Adrenal gland (tissue), 12 donors: ENCODE measurements around the gene NR5A2. TPM values are rescaled to one million over a fixed set of nuclear protein-coding genes. Genes with fewer than 3 reads are reported as not detected.

Experiments used
- DNase-seq, 7 donors: peaks; one replicate each; pipeline ENCODE4 v3.0.0-alpha.2; 2019 to 2020
- H3K27ac ChIP-seq, 5 donors: fragments of 200-600 bp; sonication (generic) in 4 of 5; 1 replicate in 3 of 5; 2 replicates in 2 of 5; pipeline versions ENCODE4 v1.5.1 to v1.8.0; 2016 to 2020; ENCODE audit warnings: mild to moderate bottlenecking in 1 of 5
- H3K27me3 ChIP-seq: fragments of 200-600 bp; 2 replicates; pipeline ENCODE4 v1.8.0; 2021
- H3K36me3 ChIP-seq, 2 donors: fragments of 200-600 bp; replicated peaks in 1 of 2; 1 replicate in 1 of 2; 2 replicates in 1 of 2; pipeline versions ENCODE4 v1.5.1 to v1.8.0; 2018 to 2022
- H3K4me1 ChIP-seq, 2 donors: fragments of 200-600 bp; replicated peaks in 1 of 2; 1 replicate in 1 of 2; 2 replicates in 1 of 2; pipeline versions ENCODE4 v1.5.1 to v1.8.0; 2018 to 2021
- H3K4me3 ChIP-seq, 4 donors: fragments of 200-600 bp; sonication (generic) in 3 of 4; one replicate each; pipeline ENCODE4 v1.5.1; 2016 to 2018
- H3K9me3 ChIP-seq, 3 donors: fragments of 200-600 bp; sonication (generic) in 1 of 3; replicated peaks in 1 of 3; 1 replicate in 2 of 3; 2 replicates in 1 of 3; pipeline versions ENCODE4 v1.5.1 to v1.8.0; 2016 to 2021
- CTCF ChIP-seq, 6 experiments: fragments of 450-650 bp in 4 of 6; fragments of 200-600 bp in 2 of 6; sonication (generic) in 1 of 6; IDR thresholded peaks; 1 replicate in 5 of 6; 2 replicates in 1 of 6; pipeline versions ENCODE4 v1.5.1 to v1.8.0; 2016 to 2021; ENCODE audit warnings: antibody characterized with exemption in 6 of 6, mild to moderate bottlenecking in 2 of 6, moderate library complexity in 1 of 6
- POLR2A ChIP-seq, 2 donors: fragments of 450-650 bp; IDR thresholded peaks; one replicate each; pipeline ENCODE4 v1.6.1; 2017; ENCODE audit warnings: antibody characterized with exemption in 2 of 2, mild to moderate bottlenecking in 2 of 2, moderate library complexity in 1 of 2
- WGBS, 4 donors: extraction: QIAGEN DNeasy Blood & Tissue Kit in 2 of 4; methylation state at CpG; one replicate each; pipeline versions ENCODE4 v1.1.5 to v1.1.7; 2013 to 2017; 5-methylcytosine and 5-hydroxymethylcytosine counted together
- intact Hi-C, 2 donors: fragments of 100-400 bp; cut with DNase I; formaldehyde crosslinking; loops; one replicate each; pipeline versions ENCODE4 v1.14.1 to v1.15.0; 2022 to 2023
- polyA plus RNA-seq, 3 donors: library from polyadenylated mRNA; stranded (reverse); fragments of 200-250 nt in 2 of 3; fragments of 350-450 nt in 1 of 3; fragmentation: Illumina TruSeq in 1 of 3; extraction: RNeasy Lipid Tissue Mini Kit (QIAGEN cat#74804) in 1 of 3; gene quantifications; one replicate each; pipeline ENCODE4 v1.2.3, GENCODE V29; 2013 to 2014
- total RNA-seq, 9 donors: library from RNA; depleted of rRNA in 4 of 9; stranded (reverse); fragments of >200 nt in 4 of 9; fragments of 120-200 nt in 1 of 9; fragmentation: NEBNext Ultra II Directional in 1 of 9; extraction: Animal tissue kit (Norgen Biotek cat#: 25700) in 1 of 9; gene quantifications; one replicate each; pipeline versions ENCODE4 v1.1.0 to v1.2.4, GENCODE V29; 2013 to 2023
- donor health status: healthy with polysubstance abuse.
- donor health status: Bipolar disorder and iron deficiency.
- donor health status: DM: yes; HTN: yes; CAD: no.
- donor health status: DM: no; HTN: no; CAD: no.
- donor health status: DM: no; HTN: no; CAD: no.
- donor health status: DM: yes; HTN: yes; CAD: no.

The NR5A2 gene
- total and polyA plus RNA-seq, 12 donors, result 0.40 to 17.3 (median 0.94) TPM

- no peak overlapping the region for H3K4me3 ChIP-seq
- DNase-seq, result no peak
- WGBS, 4 donors, result 58 to 81% (median 68%) methylated on average over 2 of the region's 2 CpGs
- intact Hi-C loops, result no loop called here
- no peaks in the 10 kb centered on the region for H3K9me3 ChIP-seq
- H3K27me3 ChIP-seq, result no peaks in the 10 kb centered on the region
- no peak overlapping the region for H3K27ac ChIP-seq
- TF ChIP-seq POLR2A (IDR thresholded peaks at IDR 0.05) (no peak), CTCF (IDR thresholded peaks at IDR 0.05) (no peak)
- no peaks in the 10 kb centered on the region for H3K36me3 ChIP-seq
- peaks cover 0 to 6% of the 10 kb centered on the region in 2 donors for H3K4me1 ChIP-seq
These were observed 150.8 kb downstream of the NR5A2 start for GRCh38 chr1:200178340-200178739.

GRCh38 chr1:200179126-200179780 is 151.7 kb downstream of the NR5A2 start:
- WGBS, 4 donors, result 68 to 77% (median 75%) methylated on average over 8 of the region's 8 CpGs

GRCh38 chr1:200179781-200180160 is 152.3 kb downstream of the NR5A2 start:
- intact Hi-C loops, result no loop called here
- no peak overlapping the region for H3K27ac ChIP-seq
- DNase-seq, result no peak
- peaks cover 0 to 11% of the 10 kb centered on the region in 2 donors for H3K4me1 ChIP-seq
- TF ChIP-seq CTCF (IDR thresholded peaks at IDR 0.05) (no peak), POLR2A (IDR thresholded peaks at IDR 0.05) (no peak)
- H3K27me3 ChIP-seq, result no peaks in the 10 kb centered on the region
- no peaks in the 10 kb centered on the region for H3K9me3 ChIP-seq
- H3K4me3 ChIP-seq, result no peak overlapping the region
- H3K36me3 ChIP-seq, result no peaks in the 10 kb centered on the region
- WGBS, 4 donors, result 72 to 92% (median 80%) methylated on average over 4 of the region's 4 CpGs

More at GRCh38 chr1:200179126-200179780, 151.7 kb downstream of the NR5A2 start:
- Histone ChIP-seq H3K36me3 (no peaks in the 10 kb centered on the region), H3K9me3 (no peaks in the 10 kb centered on the region), H3K4me1 (peaks cover 0 to 10% of the 10 kb centered on the region in 2 donors), H3K27me3 (no peaks in the 10 kb centered on the region), H3K4me3 (no peak overlapping the region), H3K27ac (no peak overlapping the region)
- intact Hi-C loops, result no loop called here
- DNase-seq, result no peak
- TF ChIP-seq POLR2A (IDR thresholded peaks at IDR 0.05) (no peak), CTCF (IDR thresholded peaks at IDR 0.05) (no peak)

GRCh38 chr1:200180821-200181220 is 153.3 kb downstream of the NR5A2 start:
- DNase-seq, result peak; percentile 55 to 82 (median 73)
- 43 to 58% (median 45%) methylated on average over 4 of the region's 4 CpGs for WGBS, 4 donors
- Histone ChIP-seq H3K9me3 (no peaks in the 10 kb centered on the region), H3K4me1 (peaks cover 0 to 11% of the 10 kb centered on the region in 2 donors), H3K27me3 (no peaks in the 10 kb centered on the region), H3K27ac (no peak overlapping the region), H3K36me3 (no peaks in the 10 kb centered on the region), H3K4me3 (no peak overlapping the region)
- peak in 4 of 6 experiments; percentile 30 to 43 (median 38) for TF ChIP-seq CTCF (IDR thresholded peaks at IDR 0.05)
- TF ChIP-seq POLR2A (IDR thresholded peaks at IDR 0.05), result no peak
- intact Hi-C loops, result no loop called here
